Activated CD4-positive, alpha-beta T cell treated with anti-CD3 and anti-CD28 coated beads, Interleukin-2, Interleukin-6, amounts not matched to agents 100 ng/mL and 50 ng/mL, durations not matched to agents 16 hours and 8 hours (primary cell): ENCODE measurements around the gene HIGD1A.
"Not testable (repeated sequence)": the region's sequence is repeated elsewhere in the genome, so short reads cannot be mapped to it uniquely, and the experiment has no call there.

Source experiments
- DNase-seq: peaks from one replicate; pipeline ENCODE4 v3.0.0-alpha.2; 2020

Gene HIGD1A

DNA sequence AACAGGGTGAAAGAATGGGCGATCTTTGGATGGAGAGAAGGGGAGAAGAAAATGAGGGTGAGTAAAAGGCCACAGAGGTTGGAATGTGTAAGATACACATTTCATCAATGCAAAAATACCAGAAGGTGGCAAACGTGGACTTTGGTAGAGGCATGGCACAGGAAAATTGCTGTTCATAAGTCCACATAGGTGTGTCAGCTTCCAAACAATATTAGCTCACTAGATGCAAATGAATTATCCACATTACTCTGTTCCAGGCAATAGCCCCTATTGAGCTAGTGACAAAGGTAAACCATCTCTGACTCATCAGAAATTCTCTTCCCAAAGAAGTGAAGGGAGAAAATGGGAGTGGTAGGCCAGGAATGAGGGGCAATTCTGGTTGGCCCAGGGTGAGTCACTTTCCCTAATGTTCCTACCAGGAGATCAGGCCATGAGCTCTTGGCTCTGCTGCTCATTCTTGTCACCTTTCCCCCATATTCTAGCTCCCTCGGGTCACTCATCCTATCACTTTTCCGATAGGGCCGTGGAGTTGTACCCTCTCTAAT, 24.9 kb upstream of the HIGD1A start:
- DNase-seq = no peak

DNA sequence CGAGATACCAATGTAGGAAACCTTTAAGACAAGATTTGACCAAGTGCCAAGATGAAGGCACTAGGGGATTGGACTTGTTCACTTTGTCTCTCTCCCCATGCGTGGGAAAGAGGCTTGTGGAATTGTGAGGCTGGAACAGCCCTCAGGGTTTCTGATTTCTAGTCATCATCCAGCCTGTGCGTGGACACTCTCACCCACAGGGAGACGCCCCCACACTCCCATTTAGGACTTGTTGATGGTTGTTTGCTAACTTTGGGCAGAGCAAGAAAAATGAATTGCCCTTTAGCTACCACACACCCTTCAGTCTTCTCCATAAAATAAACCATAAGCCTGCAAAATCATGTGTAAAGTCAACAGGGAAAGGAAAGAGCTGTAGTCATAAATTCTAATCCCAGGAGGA, 23.4 kb upstream of the HIGD1A start:
- DNase-seq = no peak

DNA sequence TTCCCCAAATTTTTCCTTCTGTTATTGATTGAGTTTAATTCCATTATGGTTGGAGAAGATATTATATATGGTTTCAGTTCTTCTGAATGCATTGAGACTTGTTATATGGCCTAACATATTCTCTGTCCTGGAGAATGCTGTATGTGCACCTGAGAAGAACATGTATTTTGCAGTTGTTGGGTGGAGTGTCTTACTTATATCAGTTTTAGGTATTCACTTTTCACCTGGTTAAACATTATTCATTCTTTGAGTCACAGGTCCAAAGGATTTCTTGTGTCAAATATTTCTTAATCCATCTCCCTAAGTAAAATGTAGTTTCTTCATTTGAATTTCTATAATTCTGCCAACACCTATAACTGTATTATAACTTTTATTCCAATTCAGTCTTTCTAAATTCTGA, 22.7 kb upstream of the HIGD1A start:
- DNase-seq = no peak

DNA sequence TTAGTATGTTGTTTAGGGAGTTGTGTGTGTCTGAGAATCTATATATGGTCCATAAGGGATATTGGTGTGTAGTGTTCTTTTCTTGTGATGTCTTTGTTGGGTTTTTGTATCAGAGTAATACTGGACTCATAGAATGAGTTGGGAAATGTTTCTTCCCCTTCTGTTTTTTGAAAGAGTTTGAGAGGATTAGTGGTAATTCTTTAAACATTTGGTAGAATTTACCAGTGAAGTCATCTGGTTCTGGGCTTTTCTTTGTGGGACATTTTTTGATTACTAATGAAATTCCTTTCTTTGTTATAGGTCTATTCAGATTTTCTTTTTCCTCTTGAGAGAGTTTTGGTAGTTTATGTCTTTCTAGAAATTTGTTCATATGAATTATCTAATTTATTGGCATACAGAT, 21.9 kb upstream of the HIGD1A start:
- DNase-seq = no peak

DNA sequence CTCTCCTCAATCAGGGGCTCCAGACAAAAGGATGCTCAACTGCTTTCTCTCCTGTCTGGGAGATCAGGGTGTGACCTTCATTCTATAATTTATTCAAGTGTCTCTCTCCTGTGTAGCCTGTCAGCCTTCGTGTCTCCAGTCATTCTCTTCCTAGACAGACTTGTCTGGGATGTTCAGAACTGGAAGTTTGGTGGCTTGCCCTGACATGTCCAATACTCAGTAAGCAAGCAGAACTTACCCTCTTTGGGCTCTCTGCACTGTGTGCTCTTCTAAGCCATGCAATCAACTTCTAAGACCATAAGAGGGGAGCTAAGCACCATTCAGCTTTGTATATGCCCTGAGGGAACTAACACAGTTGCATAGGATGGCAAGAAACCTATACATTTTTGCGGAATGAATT, 19.1 kb upstream of the HIGD1A start:
- no peak for DNase-seq

DNA sequence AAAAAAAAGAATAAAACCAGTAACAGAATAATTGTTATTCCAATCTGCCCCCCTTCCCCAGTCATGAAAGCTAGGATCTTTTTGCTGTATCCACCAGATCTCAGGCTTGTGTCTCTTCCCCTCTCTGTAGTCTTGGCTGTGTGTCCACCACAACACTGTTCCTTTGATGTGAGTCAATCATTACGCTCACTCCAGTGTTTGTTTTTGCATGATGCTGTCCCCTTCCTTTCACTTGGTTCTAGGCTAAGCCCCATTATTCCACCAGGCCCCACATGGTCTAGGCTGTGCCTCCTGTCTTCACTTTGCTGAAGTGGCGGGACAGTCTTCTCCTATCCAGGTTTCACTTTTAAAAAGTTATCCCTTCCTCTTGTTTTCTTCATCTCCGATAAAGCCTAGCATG, 18.5 kb upstream of the HIGD1A start:
- DNase-seq = no peak

DNA sequence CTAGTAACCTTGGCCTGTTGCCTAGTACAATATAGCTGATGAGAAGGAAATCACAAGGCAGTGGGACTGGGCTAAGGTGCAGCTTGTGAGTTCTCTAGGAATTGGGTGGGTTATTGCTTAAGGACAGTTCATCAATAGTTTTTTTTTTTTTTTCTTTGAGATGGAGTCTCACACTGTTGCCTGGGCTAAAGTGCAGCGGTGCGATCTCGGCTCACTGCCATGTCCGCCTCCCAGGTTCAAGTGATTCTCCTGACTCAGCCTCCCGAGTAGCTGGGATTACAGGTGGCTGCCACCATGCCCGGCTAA, 16.4 kb upstream of the HIGD1A start:
- no peak for DNase-seq

DNA sequence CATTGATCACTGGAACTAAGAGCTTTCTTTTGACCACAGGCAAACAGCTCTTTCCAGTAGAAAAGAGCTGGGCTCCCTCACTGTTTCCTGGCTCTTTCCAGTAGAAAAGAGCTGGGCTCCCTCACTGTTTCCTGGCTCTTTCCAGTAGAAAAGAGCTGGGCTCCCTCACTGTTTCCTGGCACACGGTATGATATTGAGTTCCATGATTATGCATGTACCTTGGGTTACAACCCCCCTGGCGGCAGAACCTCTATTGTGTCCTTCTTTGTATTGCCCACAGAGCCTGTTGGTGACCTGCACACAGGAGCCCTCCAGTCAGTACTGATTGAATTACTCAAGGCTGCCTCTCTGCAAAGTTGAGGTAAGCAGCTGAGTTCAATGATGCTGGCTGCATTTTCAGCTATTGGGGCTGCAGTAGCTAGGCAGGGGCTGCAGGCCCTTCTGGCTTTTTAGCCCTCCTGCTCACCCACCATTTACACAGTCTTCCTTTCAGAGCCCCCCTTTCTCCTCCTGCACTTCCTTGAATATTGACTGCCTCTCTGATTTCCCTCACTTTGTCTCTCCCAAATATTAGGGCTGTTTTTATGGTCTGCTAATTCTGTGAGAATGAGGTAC, 15.2 kb upstream of the HIGD1A start:
- no peak for DNase-seq

DNA sequence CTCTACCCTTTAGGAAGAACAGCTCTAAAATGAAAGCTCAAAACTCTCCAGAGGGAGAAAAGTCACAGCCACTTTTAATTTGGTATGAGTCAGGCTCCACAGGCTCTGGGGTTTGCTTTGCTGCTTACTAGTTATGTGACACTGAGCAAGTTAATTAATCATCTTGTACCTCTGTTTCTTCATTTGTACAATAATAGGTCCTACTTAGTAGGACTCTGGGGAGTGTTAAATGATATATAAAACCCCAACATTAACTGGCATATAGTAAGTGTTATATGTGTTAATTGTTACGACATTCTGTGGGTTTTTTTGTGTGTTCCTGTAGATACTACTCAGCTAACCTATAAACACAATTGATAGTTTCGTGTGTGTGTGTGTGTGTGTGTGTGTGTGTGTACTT, 11.5 kb upstream of the HIGD1A start:
- no peak for DNase-seq

DNA sequence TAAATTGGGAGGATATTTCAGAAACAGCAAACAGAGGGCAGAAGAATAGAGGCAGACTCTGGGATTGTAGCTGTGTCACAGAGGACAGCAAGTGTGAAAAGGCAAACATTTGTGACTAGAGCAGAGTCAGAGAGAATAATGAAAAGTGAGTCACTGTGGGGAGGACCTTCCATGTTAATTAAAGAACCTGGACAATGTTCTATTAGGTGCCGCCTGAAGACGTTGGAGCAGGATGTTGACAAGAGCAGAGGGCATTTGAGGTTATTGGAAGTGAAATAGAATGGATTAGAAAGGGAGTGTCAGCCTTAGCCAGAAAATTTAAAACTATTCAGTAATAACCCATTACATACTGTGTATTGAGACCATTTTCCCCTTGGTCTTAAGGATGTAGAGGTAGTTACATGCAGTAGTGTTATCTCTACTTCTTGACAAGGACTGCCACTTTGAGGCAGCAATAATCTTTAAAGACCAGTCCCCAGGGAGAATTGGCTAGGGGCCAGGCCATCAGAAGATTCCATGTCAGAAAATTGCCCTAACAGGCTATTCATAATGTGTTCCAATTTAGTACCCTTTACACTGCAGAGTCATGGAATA, 10.7 kb upstream of the HIGD1A start:
- no peak for DNase-seq

DNA sequence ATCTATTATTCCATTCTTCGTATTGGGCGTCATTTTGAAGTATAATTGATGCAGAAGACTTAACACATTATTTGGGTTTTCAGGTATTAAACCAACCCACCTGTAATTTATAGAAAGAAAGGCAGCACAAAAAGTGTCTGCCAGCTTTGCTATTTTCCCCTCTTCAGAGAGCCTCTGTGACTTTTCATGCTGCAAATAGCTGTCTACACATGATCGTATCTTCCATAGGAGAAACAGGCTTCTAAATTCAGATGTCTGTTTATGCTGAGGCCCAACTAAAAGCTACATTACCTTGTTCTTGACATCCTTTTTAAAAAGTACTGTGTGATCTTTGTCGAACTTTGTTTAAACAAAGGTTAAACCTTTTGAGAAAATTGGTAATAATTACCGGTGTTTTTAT, 10.0 kb upstream of the HIGD1A start:
- DNase-seq = no peak

DNA sequence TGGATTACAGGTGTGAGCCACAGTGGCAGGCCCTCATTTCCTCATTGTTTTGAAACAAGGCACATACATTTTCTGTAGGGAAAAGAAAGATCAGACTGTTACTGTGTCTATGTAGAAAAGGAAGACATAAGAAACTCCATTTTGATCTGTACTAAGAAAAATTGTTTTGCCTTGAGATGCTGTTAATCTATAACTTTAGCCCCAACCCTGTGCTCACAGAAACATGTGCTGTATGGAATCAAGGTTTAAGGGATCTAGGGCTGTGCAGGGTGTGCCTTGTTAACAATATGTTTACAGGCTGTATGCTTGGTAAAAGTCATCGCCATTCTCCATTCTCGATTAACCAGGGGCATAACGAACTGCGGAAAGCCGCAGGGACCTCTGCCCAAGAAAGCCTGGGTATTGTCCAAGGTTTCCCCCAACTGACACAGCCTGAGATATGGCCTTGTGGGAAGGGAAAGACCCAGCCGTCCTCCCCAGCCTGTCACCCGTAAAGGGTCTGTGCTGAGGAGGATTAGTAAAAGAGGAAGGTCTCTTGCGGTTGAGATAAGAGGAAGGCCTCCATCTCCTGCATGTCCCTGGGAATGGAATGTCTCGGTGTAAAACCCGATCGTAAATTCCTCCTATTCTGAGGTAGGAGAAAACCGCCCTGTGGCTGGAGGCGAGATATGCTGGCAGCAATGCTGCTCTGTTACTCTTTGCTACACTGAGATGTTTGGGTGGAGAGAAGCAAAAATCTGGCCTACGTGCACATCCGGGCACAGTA, 7.0 kb upstream of the HIGD1A start:
- DNase-seq = not testable (repeated sequence)

DNA sequence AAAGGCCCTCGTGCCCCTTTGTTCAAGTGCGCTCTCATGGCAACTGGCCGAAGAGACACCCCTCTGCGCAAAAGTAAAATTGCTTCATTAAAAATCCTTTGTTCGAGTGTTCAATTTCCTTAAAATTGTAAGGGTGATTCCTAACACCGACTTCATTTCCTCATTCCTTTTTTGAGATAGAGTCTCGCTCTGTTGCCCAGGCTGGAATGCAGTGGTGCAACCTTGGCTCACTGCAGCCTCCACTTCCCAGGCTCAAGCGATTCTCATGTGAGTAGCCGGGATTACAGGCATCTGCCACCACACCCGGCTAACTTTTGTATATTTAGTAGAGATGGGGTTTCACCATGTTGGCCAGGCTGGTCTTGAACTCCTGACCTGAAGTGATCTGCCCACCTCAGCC, 6.4 kb upstream of the HIGD1A start:
- not testable (repeated sequence) for DNase-seq

DNA sequence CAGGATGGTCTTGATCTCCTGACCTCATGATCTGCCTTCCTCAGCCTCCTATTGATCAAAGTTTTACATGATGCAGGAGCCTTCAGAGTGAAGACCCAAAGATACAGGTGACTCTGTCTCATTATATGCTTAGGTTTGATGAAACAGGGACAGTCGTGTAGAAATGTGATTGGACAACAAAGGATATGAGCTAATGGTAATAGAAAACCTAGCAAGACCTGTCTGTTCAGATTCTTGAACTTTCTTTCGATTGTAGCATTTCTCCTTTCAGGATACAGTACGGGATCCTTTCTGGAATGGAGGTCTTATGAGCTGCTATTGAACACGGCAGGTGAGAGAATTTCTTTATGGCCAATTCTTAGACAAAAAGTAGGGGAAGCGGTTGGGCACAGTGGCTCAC, 4.9 kb upstream of the HIGD1A start, which contains the start of gene ACKR2:
TSS of gene ACKR2 (plus strand) at position 244 of the 400 bp plus-strand sequence. CDS start 55,058 bp downstream, outside the sequence.
- no peak for DNase-seq

DNA sequence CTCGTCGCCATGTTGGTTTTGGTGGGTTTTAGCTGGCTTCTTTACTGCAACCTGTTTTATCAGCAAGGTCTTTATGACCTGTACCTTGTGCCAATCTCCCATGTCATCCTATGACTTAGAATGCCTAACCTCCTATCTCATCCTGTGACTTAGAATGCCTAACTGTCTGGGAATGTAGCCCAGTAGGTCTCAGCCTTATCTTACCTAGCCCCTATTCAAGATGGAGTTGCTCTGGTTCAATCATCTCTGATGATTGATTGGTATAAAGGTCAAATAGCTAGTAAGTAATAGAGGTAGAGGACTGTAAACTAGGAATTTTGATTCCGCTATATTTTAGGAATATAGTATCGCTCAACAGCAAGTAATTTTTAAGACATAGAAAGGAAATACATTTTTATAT, 3.6 kb upstream of the HIGD1A start:
- DNase-seq = no peak

DNA sequence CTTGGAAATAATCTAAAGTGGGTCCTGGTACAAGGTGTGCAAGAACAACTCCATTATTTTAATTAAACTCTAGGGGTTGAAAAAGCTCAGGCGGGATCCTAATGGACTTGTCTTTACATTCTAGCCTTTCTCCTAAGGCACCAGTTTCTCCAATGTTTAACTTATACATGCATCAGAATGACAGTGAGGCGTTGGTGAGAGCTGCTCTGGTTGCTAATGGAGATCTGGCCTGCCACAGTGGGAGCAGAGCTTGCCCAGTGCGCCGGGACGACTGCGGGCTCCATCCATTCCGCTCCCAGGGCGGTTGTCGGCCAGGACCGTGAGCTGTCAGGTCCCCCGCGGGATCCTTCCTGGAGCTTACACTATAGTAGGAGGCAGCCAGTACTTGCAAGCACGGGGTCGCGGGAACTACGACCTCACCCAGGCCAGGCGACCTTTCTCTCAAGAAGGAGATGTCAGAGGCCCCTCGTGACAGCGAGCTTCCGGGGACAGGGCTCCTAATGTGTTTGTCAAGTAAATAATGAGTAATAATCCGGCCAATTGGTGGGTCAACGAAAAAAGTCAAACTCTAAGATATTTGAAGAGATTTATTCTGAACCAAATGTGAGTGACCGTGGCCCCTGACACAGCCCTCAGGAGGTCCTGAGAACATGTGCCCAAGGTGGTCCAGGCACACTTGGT, 991 bp upstream of the HIGD1A start:
- DNase-seq = no peak

DNA sequence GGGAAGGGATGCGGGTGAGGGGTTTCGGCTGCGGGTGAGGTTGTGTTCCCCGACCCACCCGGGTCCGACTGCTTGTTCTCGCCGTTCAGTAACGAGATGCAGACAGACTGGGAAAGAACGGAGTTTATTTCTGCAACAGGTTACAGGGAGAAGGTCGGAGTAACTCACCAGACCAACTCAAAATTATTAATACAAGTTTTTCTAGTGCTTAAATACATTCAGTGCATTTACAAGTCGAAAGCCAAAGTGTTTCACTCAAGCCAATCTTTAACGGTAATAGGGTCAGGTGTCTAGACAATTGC, 492 bp upstream of the HIGD1A start:
- no peak for DNase-seq

DNA sequence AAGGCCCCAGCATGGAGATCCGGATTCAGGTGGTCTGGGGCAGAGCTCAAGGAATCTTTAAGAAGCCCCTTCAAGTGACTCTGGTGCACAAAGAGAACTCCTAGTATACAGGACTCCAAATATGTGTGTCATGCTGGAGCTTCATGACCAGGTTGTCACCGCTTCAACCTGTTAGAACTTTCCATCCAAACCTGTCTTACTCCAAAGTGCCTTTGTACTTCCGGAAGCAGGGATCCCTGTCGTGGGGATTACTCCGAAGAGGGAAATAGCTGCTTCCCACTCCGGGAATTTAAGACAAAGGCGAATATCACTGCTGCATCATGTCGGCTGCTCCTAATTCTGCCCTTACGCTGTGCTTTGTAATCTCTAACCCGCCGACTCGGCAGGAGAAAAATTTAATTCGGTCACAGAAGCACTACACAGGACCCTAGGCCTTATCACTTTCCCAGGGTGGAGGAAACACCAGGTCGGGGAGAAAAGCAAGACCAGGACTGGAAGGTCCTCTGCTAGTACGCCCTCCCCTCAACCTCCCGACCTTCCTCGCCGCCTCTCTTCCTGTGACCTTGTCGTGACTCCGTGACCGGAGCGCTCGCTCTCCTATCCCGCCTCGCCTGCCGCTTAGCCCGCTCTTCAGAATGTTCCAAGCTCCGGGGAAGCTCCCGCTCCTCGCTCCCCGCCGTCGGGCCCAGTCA, 730 bp downstream of the HIGD1A start:
- DNase-seq = peak; percentile 50

DNA sequence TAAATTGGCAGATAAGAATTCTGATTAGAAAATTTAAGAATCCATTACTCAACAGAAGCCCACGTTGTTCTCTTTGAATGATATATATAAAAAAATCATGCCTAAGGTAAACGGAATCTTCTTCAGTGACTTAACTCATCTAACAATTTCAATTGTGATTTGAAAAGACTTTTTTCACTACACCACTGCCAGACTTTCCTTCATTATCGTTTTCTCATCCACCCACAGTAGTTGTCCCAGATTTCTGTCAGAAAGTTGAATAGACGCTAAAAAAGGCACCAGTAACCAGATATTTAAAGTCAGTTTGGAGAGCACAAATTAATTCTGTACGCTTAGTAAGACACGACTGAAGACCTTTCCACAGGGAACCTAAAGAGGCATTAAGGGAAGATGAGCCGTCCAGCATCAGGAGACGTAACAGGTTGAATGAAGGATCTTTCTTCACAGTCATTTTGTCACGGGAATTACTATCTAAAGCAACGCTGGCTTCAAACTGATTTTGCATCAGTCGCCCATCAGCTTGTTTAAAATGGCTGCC, 1.3 kb downstream of the HIGD1A start:
- DNase-seq = no peak

DNA sequence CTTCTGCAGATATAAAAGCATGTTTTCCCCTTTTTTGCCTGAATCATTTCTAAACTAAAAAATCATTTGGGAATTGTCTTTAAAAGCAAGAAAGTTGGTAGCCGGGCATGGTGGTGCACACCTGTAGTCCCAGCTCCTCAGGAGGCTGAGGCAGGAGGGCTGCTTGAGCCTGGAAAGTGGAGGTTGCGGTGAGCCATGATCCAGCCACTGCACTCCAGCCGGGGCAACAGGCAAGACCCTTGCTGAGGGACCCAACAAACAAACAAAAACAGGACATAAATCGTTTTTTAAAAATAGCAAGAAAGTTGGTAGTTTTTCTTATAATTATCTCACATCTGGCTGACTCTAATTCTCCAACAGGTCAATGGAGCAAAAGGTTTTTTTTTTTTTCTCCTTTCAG, 2.5 kb downstream of the HIGD1A start:
- DNase-seq = no peak

DNA sequence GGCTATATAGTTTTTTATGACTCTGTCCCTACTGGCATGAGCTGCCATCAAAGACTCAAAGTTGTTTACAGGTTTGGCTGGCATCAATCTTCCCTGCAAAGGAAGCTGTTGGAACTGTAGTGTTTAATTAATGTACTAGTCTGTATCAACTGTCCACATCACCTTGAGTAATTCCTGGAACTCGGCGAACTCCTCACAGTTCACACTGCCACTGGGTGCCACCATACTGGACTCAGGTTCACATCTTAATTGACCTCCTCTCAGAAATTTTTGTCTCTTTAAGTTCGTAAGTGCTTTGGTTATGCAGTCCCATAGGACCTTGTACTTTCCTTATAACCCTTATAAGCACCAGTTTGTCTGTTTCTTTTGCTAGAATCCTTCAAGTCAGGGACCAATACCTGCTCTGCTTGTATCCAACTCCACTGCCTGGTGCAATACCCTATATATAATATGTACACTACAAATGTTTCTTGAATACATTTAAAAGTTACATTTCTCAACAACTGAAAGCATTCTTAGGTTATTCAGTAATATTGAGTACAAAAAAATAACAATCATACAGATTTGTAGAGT, 3.2 kb downstream of the HIGD1A start:
- no peak for DNase-seq

DNA sequence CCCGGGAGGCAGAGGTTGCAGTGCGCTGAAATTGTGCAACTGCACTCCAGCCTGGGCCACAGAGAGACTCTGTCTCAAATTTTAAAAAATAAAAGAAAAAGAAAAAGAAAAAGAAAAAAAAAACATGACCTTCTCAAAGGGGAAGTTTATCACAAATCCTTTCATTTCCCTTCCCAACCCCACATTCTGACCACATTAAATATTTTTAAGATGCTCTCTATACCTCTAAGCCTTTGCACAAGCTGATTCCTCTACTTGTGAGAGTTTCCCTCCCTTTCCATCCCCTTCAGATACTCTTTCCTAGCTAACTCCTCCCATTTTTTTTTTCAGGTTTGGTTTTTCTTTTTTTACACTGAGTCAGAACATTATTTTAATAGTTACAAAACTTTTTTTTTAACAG, 4.0 kb downstream of the HIGD1A start:
- DNase-seq = no peak

DNA sequence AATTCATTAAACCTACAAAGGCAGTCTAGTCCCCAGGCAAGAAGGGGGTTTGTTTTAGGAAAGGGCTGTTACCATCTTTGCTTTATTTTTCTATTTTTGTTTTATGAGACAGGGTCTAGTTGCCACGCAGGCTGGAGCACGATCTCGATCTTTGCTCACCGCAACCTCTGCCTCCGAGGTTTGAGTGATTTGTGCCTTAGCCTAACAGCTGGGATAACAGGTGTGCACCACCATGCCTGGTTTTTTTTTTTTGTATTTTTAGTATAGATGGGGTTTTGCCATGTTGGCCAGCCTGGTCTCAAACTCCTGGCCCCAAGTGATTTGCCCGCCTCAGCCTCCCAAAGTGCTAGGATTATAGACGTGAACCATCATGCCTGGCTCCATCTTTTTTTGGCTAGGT, 4.9 kb downstream of the HIGD1A start:
- no peak for DNase-seq
